ENCODE measurements around the gene FADS2. TPM values are rescaled to one million over a fixed set of nuclear protein-coding genes. Genes with fewer than 3 reads are reported as not detected.

Gene FADS2
- total RNA-seq (2022) (8.5 and 19.2 TPM in 2 replicates), Bru-seq, nascent RNA (percentile 49 among the genes with signal in this experiment), BruChase-seq, experiment 1, labeled RNA remaining after a 6-hour chase (percentile 32 among the genes with signal in this experiment), BruChase-seq, experiment 2, labeled RNA remaining after a 2-hour chase (percentile 38 among the genes with signal in this experiment)
- long read RNA-seq, partial matches to known transcripts = 0 of 5 reads
- long read RNA-seq, other reads (novel, unspliced or antisense) = 4 of 5 reads

DNA sequence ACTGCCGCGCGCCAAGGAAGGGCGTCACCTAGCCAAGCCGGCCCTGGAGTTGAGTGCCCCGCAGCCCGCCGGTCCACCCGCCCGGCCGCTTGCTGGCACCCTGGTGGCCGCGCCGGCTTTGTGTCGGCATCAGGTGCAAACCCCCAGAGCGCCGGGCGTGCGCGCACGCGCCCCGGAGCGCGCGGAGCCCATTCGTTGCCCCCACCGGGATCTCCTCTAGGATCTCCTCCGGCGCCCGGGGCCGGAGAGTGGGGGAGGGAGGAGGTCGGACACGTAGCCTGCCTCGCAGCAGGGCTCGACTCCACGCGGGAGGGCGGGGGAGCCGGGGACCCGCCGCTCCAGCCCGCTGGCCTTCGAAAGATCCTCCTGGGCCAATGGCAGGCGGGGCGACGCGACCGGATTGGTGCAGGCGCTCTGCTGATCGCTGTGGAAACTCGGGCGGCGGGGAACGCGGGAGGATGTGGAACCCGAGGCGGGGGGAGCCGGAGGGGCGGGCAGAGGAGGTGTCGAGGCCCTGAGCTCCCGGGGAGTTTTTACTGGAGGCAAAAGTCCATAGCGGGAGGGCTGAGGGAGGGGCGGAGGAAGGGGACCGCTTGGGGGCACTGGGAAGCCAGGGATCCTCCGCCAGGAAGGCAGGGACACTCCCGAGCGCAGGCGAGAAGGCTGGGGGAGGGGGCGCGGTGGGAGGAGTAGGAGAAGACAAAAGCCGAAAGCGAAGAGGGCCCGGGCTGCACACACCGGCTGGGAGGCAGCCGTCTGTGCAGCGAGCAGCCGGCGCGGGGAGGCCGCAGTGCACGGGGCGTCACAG, at the start of gene FADS2:
Gene FADS2, plus strand, starts transcription at position 730 of the 808 bp plus-strand sequence. CDS start 91 bp downstream, outside the sequence.
- DNase-seq = peak; percentile 50
- TF ChIP-seq, protein P1, sequence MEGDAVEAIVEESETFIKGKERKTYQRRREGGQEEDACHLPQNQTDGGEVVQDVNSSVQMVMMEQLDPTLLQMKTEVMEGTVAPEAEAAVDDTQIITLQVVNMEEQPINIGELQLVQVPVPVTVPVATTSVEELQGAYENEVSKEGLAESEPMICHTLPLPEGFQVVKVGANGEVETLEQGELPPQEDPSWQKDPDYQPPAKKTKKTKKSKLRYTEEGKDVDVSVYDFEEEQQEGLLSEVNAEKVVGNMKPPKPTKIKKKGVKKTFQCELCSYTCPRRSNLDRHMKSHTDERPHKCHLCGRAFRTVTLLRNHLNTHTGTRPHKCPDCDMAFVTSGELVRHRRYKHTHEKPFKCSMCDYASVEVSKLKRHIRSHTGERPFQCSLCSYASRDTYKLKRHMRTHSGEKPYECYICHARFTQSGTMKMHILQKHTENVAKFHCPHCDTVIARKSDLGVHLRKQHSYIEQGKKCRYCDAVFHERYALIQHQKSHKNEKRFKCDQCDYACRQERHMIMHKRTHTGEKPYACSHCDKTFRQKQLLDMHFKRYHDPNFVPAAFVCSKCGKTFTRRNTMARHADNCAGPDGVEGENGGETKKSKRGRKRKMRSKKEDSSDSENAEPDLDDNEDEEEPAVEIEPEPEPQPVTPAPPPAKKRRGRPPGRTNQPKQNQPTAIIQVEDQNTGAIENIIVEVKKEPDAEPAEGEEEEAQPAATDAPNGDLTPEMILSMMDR (IDR thresholded peaks at IDR 0.05; ENCODE audit: unreplicated experiment) = no peak
- Mint-ChIP-seq H3K4me3 (ENCODE audit: low read depth, unreplicated experiment) (peak within 1 kb of the TSS; percentile 71), H3K36me3 (ENCODE audit: insufficient read depth, unreplicated experiment) (peaks cover 11% of the 10 kb centered on the region), H3K27me3 (ENCODE audit: unreplicated experiment) (peaks cover 68% of the 10 kb centered on the region), H3K4me1 (ENCODE audit: low read depth, unreplicated experiment) (no peaks in the 10 kb centered on the region), H3K27ac (ENCODE audit: unreplicated experiment) (no peak within 1 kb of the TSS), H3K9me3 (ENCODE audit: low read depth, unreplicated experiment) (no peaks in the 10 kb centered on the region)
- intact Hi-C loops (cut with micrococcal nuclease; ENCODE audit: unreplicated experiment) = no loop called here
- CTCF ChIA-PET = no interaction called here
- BruUV-seq (replicated peaks) = no TSS peak

DNA sequence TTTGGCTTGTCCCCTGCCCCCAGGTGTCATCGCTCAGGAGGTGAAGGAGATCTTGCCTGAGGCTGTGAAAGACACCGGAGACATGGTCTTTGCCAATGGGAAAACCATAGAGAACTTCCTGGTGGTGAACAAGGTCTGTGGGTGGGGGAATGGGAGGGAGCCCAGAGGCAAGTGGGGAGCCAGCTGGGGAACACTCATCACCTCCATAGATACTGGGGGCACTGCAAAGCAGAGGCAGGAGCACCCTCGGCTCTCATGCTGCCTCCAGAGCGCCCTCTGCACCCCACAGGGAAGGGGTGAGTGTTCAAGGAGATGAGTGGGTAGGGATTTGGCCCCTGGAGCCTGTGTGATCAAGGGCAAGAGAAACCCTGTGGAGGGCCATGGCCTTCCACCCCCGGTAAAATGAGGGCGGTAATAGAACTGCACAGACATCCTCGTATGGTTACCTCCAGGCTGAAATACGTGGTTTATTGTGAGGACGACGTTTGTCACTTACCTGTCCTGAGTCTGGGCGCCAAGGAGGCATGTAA, 49.7 kb upstream of the FADS2 start:
- Mint-ChIP-seq H3K4me3 (ENCODE audit: low read depth, unreplicated experiment) (no peak overlapping the region), H3K4me1 (ENCODE audit: low read depth, unreplicated experiment) (no peaks in the 10 kb centered on the region), H3K9me3 (ENCODE audit: low read depth, unreplicated experiment) (no peaks in the 10 kb centered on the region), H3K36me3 (ENCODE audit: insufficient read depth, unreplicated experiment) (peaks cover 61% of the 10 kb centered on the region), H3K27me3 (ENCODE audit: unreplicated experiment) (no peaks in the 10 kb centered on the region), H3K27ac (ENCODE audit: unreplicated experiment) (no peak overlapping the region)
- no TSS peak for BruUV-seq (replicated peaks)
- intact Hi-C loops (cut with micrococcal nuclease; ENCODE audit: unreplicated experiment) = no loop called here
- DNase-seq = no peak
- TF ChIP-seq, protein P1 (IDR thresholded peaks at IDR 0.05; ENCODE audit: unreplicated experiment) = no peak
- CTCF ChIA-PET = no interaction called here

DNA sequence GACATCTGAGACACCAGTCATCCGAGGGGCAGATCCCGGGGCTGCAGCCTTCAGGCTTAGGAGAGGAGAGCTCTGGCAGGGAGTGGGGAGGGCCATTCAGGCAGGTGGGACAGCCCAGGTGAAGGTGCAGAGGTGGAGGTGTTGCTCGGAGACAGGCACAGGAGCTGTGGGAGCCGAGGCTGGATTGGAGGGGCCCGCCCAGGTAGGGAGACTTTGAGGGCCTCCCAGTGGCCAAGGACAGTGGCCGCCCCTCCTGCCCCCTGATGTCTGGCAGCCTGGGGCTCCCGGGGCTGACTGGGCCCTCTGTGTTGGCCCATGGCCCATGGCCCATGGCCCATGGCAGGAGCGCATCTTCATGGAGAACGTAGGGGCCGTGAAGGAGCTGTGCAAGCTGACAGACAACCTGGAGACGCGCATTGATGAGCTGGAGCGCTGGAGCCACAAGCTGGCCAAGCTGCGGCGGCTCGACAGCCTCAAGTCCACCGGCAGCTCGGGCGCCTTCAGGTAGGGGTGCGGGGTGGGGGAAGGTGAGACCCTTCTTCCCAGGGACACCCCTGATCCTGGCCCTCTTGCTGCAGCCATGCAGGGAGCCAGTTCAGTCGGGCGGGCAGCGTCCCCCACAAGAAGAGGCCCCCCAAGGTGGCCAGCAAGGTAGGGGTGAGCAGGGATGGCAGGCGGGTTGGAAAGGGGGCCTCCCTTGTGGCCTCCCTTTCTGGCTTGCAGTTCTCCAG, 49.0 kb upstream of the FADS2 start:
- intact Hi-C loops (cut with micrococcal nuclease; ENCODE audit: unreplicated experiment) = no loop called here
- CTCF ChIA-PET = no interaction called here
- TF ChIP-seq, protein P1 (IDR thresholded peaks at IDR 0.05; ENCODE audit: unreplicated experiment) = no peak
- Mint-ChIP-seq H3K27ac (ENCODE audit: unreplicated experiment) (no peak overlapping the region), H3K4me3 (ENCODE audit: low read depth, unreplicated experiment) (no peak overlapping the region), H3K36me3 (ENCODE audit: insufficient read depth, unreplicated experiment) (peaks cover 61% of the 10 kb centered on the region), H3K27me3 (ENCODE audit: unreplicated experiment) (no peaks in the 10 kb centered on the region), H3K9me3 (ENCODE audit: low read depth, unreplicated experiment) (no peaks in the 10 kb centered on the region), H3K4me1 (ENCODE audit: low read depth, unreplicated experiment) (no peaks in the 10 kb centered on the region)
- no TSS peak for BruUV-seq (replicated peaks)
- DNase-seq = no peak

DNA sequence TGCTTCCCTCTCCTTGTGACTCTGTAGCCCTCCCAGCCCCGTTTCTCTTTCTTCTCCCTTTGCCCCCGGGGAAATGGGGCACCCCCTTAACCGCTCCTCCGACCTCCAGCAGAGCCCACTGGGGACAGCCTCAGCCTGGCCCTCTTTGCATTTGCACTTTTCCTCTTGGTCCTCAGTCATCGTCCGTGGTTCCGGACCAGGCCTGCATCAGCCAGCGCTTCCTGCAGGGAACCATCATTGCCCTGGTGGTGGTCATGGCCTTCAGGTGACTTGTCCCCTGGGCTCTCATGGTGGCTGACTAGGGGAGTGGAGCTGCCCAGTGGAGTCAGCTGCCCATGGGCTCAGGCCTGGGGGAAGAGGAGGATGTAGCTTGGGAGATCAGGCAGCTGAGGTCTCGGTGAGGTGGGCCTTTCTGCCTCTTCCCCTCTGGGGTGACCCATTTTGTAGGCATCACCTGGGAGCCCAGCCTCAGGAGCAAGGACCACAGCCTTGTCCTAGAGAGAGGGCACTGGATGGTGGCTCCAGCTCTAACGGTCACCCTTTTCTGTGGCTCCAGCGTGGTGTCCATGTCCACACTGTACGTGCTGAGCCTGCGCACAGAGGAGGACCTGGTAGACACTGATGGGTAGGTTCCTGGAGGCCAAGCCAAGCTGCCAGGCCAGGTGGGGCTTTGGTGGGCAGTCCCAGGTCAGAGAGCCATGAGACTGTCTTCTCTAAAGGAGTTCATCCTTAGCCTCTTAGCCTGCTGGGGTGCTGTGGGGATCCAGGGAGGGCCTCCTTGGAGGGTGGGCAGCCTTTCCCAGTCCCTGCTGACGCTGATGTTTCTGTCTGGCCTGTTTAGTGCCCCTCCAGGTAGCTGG, 48.2 kb upstream of the FADS2 start:
- Mint-ChIP-seq H3K4me1 (ENCODE audit: low read depth, unreplicated experiment) (no peaks in the 10 kb centered on the region), H3K27me3 (ENCODE audit: unreplicated experiment) (no peaks in the 10 kb centered on the region), H3K9me3 (ENCODE audit: low read depth, unreplicated experiment) (no peaks in the 10 kb centered on the region), H3K27ac (ENCODE audit: unreplicated experiment) (no peak overlapping the region), H3K36me3 (ENCODE audit: insufficient read depth, unreplicated experiment) (peaks cover 63% of the 10 kb centered on the region), H3K4me3 (ENCODE audit: low read depth, unreplicated experiment) (no peak overlapping the region)
- CTCF ChIA-PET = no interaction called here
- intact Hi-C loops (cut with micrococcal nuclease; ENCODE audit: unreplicated experiment) = no loop called here
- no peak for DNase-seq
- TF ChIP-seq, protein P1 (IDR thresholded peaks at IDR 0.05; ENCODE audit: unreplicated experiment) = no peak
- BruUV-seq (replicated peaks) = no TSS peak

Data from Calu3 (cell line).